ENCODE results near the gene LCN10. TPM values are rescaled to one million over a fixed set of nuclear protein-coding genes. Genes with fewer than 3 reads are reported as not detected.

Gene LCN10
- total RNA-seq, 1 experiment from 2014 or later: 1.5 TPM

GRCh38 chr9:136759001-136759400 is 16.3 kb upstream of the LCN10 start:
- H3K79me2 ChIP-seq (ENCODE audit: insufficient read depth, low read length): no peaks in the 10 kb centered on the region
- no peak overlapping the region for H3K18ac ChIP-seq (ENCODE audit: insufficient read length, low read depth, low read length)
- peaks cover 9 to 11% of the 10 kb centered on the region in 2 experiments; a peak in 4 of 5 replicates for H3K9me3 Mint-ChIP-seq
- no peak overlapping the region for H2BK12ac ChIP-seq (ENCODE audit: insufficient read length, low read depth, low read length)
- no peak overlapping the region for H2BK20ac ChIP-seq (ENCODE audit: low read depth, low read length, poor library complexity, severe bottlenecking)
- H3K27ac Mint-ChIP-seq: no peak overlapping the region
- no CpG with 5 or more reads among the region's 9 CpGs for WGBS (ENCODE audit: extremely low coverage, insufficient read length, low lambda C conversion rate)
- no peak overlapping the region for H3K27ac ChIP-seq (ENCODE audit: insufficient read length, low read depth, low read length)
- peaks cover 2% of the 10 kb centered on the region; the same call in 1 of the 2 replicates for H3K27me3 Mint-ChIP-seq (ENCODE audit: low read depth)
- H4K20me1 ChIP-seq (ENCODE audit: control insufficient read depth, insufficient read depth, insufficient read length): no peaks in the 10 kb centered on the region
- H2BK15ac ChIP-seq (ENCODE audit: low read depth, low read length): no peak overlapping the region
- H3K14ac ChIP-seq (ENCODE audit: insufficient read depth, low read length): no peak overlapping the region
- H3K27me3 ChIP-seq (ENCODE audit: insufficient read depth, low read length): no peaks in the 10 kb centered on the region
- H4K8ac ChIP-seq (replicated peaks; ENCODE audit: insufficient read length, low read depth, low read length): no peak overlapping the region
- no peak overlapping the region for H2BK5ac ChIP-seq (ENCODE audit: insufficient read length, low read length)
- H3K79me1 ChIP-seq (ENCODE audit: insufficient read depth, low read depth, low read length, poor library complexity, severe bottlenecking): no peaks in the 10 kb centered on the region
- H4K5ac ChIP-seq (ENCODE audit: insufficient read length, low read depth, low read length): no peak overlapping the region
- H3K4me3 Mint-ChIP-seq: no peak overlapping the region
- H3T11ph ChIP-seq (ENCODE audit: low read length): no peak overlapping the region
- no peak overlapping the region for H3K4me2 ChIP-seq (ENCODE audit: insufficient read depth, insufficient read length, low read length)
- H2BK120ac ChIP-seq (ENCODE audit: low read depth, low read length, poor library complexity, severe bottlenecking): no peak overlapping the region
- no peak overlapping the region for H3K56ac ChIP-seq (ENCODE audit: insufficient read length, low read depth, low read length)
- peaks cover 10 to 27% of the 10 kb centered on the region in 2 experiments; a peak in 3 of 4 replicates for H3K4me1 Mint-ChIP-seq
- H3K23ac ChIP-seq (ENCODE audit: insufficient read length, low read depth, low read length): no peak overlapping the region
- no peaks in the 10 kb centered on the region for H3K4me1 ChIP-seq (ENCODE audit: insufficient read depth, low read length)
- no peaks in the 10 kb centered on the region for H3K23me2 ChIP-seq (ENCODE audit: insufficient read length, low read depth, low read length, poor library complexity, severe bottlenecking)
- TF ChIP-seq CTCF (conservative IDR thresholded peaks at IDR 0.05): no peak
- H3K9me3 ChIP-seq (ENCODE audit: control insufficient read depth, low read depth, low read length): no peaks in the 10 kb centered on the region
- no peak overlapping the region for H2AK5ac ChIP-seq (ENCODE audit: insufficient read length, low read length)
- H3K4ac ChIP-seq (ENCODE audit: low read depth, low read length): no peak overlapping the region
- H3K9ac ChIP-seq (ENCODE audit: extremely low read depth, insufficient read length, low read length): no peak overlapping the region
- DNase-seq: peak; percentile 19
- peaks cover 2 to 9% (median 2%) of the 10 kb centered on the region in 3 experiments; a peak in 4 of 7 replicates for H3K36me3 Mint-ChIP-seq (ENCODE audit: insufficient read depth in 1 of 3, low read depth in 3 of 3)
- H4K91ac ChIP-seq (ENCODE audit: insufficient read length, low read depth, low read length): no peak overlapping the region
- H2AFZ ChIP-seq (ENCODE audit: low read length): no peak overlapping the region
